ENCODE data around the gene COMMD1.
"Not testable (repeated sequence)": the region's sequence is repeated elsewhere in the genome, so short reads cannot be mapped to it uniquely, and the experiment has no call there.

COMMD1 gene

DNA sequence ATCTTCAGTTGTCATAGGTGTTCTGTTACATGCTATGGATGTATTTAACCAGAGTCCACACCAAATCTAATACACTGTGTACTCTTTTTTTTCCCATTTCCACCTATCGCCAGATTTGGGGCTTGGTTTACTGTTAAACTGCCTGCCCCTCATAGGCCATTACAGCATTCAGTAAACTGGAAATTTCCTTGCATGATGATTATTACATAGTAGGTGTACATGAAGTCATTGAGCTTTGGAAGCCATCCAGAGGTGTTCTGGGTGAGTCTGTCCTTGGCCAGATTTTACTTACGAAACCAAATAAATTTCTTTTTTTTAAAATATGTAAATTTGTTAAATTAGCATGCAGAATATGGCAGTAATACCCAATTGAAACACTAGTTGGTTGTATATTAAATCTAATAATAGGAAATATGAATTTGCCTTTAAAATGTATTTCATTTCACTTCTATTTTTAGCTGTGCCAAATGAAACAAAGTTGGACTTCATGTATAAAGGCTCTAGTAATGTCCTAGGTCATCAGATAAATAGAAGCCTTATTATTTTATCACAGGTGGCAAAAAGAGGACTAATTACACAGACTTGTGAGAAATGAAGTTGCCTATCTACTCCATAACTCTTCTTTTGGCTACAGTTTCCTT is 60.7 kb downstream of the COMMD1 start:
- no peak for DNase-seq

- DNase-seq = peak; percentile 94
Observed at GRCh38 chr2:61967262-61967661, 61.8 kb downstream of the COMMD1 start.

DNA sequence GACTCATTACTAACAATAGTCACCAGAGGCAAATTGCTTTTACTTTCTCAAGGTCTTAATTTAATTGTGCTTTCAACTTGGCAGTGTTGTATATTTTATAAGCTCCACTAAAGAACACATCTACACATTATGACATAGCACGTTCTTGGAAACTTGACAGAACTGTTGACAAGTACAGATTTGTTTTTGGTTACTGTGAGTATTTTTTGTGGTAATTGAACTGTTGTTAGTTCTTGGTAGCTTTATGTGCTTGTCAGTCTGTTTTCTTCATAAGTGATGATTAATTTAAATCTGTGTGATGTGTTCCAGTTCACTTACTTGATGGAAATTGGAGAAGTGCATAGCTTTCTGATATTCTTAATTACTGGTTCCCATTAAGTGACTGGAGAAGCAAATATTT is 63.9 kb downstream of the COMMD1 start:
- DNase-seq = no peak

GRCh38 chr2:61970807-61971556 is 65.5 kb downstream of the COMMD1 start:
- DNase-seq = no peak

- no peak for DNase-seq
Observed at GRCh38 chr2:61978522-61978921, 73.0 kb downstream of the COMMD1 start.

GRCh38 chr2:61980758-61981157 is 75.3 kb downstream of the COMMD1 start:
- no peak for DNase-seq

GRCh38 chr2:61984682-61985081 is 79.2 kb downstream of the COMMD1 start:
- no peak for DNase-seq

DNA sequence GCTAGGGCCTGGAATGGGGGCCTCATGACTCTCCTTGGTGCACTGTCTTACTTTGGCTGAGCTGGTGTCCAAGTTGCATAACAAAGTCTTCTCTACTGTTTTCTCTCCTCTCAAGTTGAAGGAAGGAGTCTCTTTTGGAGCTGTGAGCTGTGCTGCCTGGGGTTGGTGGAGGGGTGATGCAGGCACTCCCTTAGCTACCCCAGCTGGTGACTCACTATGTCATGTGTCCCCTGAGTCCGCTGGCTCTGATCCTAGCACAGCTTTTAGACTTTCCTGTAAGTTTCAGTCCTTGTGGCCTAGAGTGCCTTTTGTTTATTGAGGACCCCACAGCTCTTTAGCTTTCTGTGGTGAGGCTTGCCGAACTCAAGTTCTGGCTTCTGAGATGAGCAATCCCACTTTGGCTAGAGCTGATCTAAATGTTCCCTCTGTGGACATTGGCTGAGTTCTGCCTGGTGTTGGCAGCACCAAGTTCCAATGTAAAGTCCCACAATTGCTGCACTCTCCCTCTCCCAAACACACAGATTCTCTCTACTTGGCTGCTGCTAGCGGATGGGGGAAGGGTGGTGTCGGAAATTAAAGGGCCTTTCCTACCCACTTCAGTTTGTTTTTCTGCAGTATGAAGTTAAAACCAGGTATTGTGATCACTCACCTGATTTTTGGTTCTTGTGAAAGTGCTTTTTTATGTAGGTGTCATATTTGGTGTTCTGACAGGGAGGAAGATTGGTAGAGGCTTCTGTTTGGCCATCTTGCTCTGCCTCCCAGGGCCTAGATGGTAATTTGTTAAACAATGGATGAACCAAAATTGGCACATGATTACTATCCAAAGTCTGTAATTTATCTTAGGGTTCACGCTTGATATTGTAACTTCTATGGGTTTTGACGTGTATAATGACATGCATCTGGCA is 83.2 kb downstream of the COMMD1 start:
- no peak for DNase-seq

GRCh38 chr2:61993422-61994024 is 88.0 kb downstream of the COMMD1 start:
- no peak for DNase-seq

- DNase-seq = no peak
Observed at GRCh38 chr2:61994531-61994930, 89.1 kb downstream of the COMMD1 start.

DNA sequence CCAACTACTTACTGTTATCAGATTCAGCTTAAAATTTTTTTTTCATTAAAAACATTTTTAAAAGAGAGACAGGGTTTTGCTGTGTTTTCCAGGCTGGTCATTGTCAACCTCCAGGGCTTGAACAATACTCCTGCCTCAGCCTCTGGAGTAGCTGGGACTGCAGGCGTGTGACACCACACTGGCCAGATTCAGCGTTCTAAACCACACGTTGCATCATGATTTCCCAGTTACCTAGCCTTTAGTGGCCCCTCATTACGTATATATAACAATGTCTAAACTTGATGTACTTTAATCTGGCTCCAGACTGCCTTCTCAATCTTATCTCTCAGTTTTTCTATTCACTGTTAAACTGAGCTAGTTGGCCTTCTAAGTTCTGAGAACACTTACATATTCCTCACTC is 89.6 kb downstream of the COMMD1 start:
- DNase-seq = no peak

- no peak for DNase-seq
Observed at GRCh38 chr2:61995515-61995914, 90.0 kb downstream of the COMMD1 start.

- no peak for DNase-seq
Observed at GRCh38 chr2:61998426-61998825, 93.0 kb downstream of the COMMD1 start.

DNA sequence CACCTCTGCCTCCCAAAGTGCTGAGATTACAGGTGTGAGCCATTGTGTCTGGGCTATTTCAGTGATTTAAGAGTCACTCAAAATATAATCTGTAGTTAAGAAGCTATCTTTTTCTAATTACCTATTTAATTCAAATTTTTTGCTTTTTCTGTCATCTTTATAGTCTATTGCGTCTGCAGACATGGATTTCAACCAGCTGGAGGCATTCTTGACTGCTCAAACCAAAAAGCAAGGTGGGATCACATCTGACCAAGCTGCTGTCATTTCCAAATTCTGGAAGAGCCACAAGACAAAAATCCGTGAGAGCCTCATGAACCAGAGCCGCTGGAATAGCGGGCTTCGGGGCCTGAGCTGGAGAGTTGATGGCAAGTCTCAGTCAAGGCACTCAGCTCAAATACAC is 95.1 kb downstream of the COMMD1 start:
- no peak for DNase-seq

DNA sequence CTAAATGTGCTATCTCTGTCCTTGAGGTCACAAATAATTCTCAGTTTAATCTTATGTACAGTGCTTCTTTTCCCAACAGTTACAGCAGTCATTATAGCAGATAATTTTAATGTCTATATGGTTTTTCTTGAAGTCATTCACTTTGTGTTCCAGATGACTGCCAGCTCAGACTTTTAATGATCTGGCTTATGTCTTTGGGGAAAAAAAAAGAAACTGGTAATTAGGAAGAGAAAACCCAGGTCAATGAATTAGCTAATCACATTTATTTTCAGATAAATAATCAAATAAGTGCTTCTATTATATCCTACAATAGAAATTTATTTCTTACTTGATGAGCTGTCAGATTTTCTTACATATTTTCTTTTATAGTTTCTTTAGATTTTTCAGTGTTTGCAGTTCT is 96.0 kb downstream of the COMMD1 start:
- DNase-seq = no peak

GRCh38 chr2:62004428-62004827 is 99.0 kb downstream of the COMMD1 start:
- DNase-seq = not testable (repeated sequence)

DNA sequence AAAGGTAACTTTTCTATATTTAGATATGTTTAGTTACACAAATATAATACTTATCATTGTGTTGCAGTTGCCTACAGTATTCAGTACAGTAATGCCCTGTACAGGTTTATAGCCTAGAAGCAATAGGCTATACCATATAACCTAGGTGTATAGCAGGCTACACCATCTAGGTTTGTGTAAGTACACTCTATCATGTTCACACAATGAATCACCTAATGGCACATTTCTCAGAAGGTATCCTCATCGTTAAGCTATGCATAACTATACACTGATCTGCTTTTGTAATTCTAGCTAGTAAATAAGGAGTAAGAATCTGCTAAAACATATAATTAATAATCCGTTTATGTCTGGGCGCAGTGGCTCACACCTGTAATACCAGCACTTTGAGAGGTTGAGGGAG is 102.1 kb downstream of the COMMD1 start:
- DNase-seq = no peak

GRCh38 chr2:62010632-62011256 is 105.3 kb downstream of the COMMD1 start:
- no peak for DNase-seq

- no peak for DNase-seq
Observed at GRCh38 chr2:62013641-62014040, 108.2 kb downstream of the COMMD1 start.

GRCh38 chr2:62014102-62014501 is 108.6 kb downstream of the COMMD1 start:
- peak; percentile 88 for DNase-seq

GRCh38 chr2:62016957-62017356 is 111.5 kb downstream of the COMMD1 start:
- DNase-seq = no peak

- DNase-seq = no peak
Observed at GRCh38 chr2:62029910-62030309, 124.4 kb downstream of the COMMD1 start.

DNA sequence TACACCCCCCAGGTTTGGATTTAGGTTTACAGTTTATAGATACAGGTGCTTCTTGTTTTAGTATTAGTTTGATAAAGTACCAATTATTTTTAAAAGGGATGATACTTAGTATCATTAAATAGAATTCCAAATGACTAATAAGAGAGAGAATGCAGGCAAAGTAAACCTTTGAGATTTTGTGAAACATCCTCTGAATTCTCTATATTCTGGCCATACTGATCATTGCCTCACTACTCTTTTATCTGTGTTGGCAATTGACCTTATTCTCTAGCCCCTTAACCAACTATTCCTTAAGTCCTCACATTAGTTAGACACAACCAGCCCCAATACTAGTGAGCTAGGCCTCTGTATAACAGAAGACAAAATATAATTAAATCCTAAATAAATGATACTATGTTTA is 125.4 kb downstream of the COMMD1 start:
- no peak for DNase-seq
